CD14-positive monocyte (primary cell): ENCODE data around the gene GTF2B. TPM values are rescaled to one million over a fixed set of nuclear protein-coding genes. Genes with fewer than 3 reads are reported as not detected.
A peak's percentile ranks its signal among the peaks of the same experiment; 100 is the strongest.

Source experiments
- DNase-seq, 3 donors: peaks; one replicate each; pipeline ENCODE4 v3.0.0-alpha.2; 2011 to 2022
- H2AFZ ChIP-seq: 2 replicates; pipeline ENCODE4 v1.6.0; 2012; ENCODE audit warnings: mild to moderate bottlenecking, low read depth, low read length, inconsistent platforms; ENCODE audit not compliant: insufficient read depth, poor library complexity, severe bottlenecking
- H3K27ac ChIP-seq, 2 donors: 1 replicate in 1 of 2; 2 replicates in 1 of 2; pipeline ENCODE4 v1.5.1; 2012 to 2013; ENCODE audit warnings: low read length in 2 of 2, control low read depth in 1 of 2, inconsistent platforms in 1 of 2, low read depth in 1 of 2, mild to moderate bottlenecking in 1 of 2
- H3K27me3 ChIP-seq, 2 donors: one replicate each; pipeline versions ENCODE4 v1.6.0 to v1.6.1; 2011 to 2013; ENCODE audit warnings: low read length in 2 of 2; ENCODE audit not compliant: control insufficient read depth in 2 of 2, insufficient read depth in 2 of 2
- H3K36me3 ChIP-seq, 2 donors: replicated peaks in 1 of 2; 1 replicate in 1 of 2; 2 replicates in 1 of 2; pipeline versions ENCODE4 v1.5.1 to v1.6.1; 2012 to 2013; ENCODE audit warnings: low read length in 2 of 2, control low read depth in 1 of 2, inconsistent platforms in 1 of 2, mild to moderate bottlenecking in 1 of 2; ENCODE audit not compliant: insufficient read depth in 2 of 2, control insufficient read depth in 1 of 2
- H3K4me1 ChIP-seq, 2 donors: 1 replicate in 1 of 2; 2 replicates in 1 of 2; pipeline versions ENCODE4 v1.5.1 to v1.6.1; 2012 to 2013; ENCODE audit warnings: low read length in 2 of 2, control low read depth in 1 of 2, inconsistent platforms in 1 of 2, mild to moderate bottlenecking in 1 of 2, moderate library complexity in 1 of 2; ENCODE audit not compliant: insufficient read depth in 2 of 2, control insufficient read depth in 1 of 2
- H3K4me2 ChIP-seq: replicated peaks from 2 replicates; pipeline ENCODE3; 2012; ENCODE audit warnings: low read length, moderate library complexity, mild to moderate bottlenecking; ENCODE audit not compliant: poor library complexity, severe bottlenecking; ENCODE audit errors: extremely low read depth
- H3K4me3 ChIP-seq, 3 experiments: fragments of 200-600 bp in 1 of 3; sonication (generic) in 1 of 3; replicated peaks in 1 of 3; 1 replicate in 2 of 3; 2 replicates in 1 of 3; pipeline ENCODE4 v1.5.1; 2011 to 2013; ENCODE audit warnings: low read length in 3 of 3, mild to moderate bottlenecking in 3 of 3, control low read depth in 2 of 3, low read depth in 2 of 3, inconsistent platforms in 1 of 3, moderate library complexity in 1 of 3
- H3K79me2 ChIP-seq: 2 replicates; pipeline ENCODE4 v1.6.0; 2012; ENCODE audit warnings: mild to moderate bottlenecking, control low read depth, inconsistent platforms, low read length, moderate library complexity; ENCODE audit not compliant: insufficient read depth
- H3K9ac ChIP-seq: 2 replicates; pipeline ENCODE4 v1.6.0; 2017; ENCODE audit warnings: low read length, mild to moderate bottlenecking; ENCODE audit not compliant: insufficient read depth, poor library complexity, severe bottlenecking
- H3K9me3 ChIP-seq, 2 donors: replicated peaks in 1 of 2; 1 replicate in 1 of 2; 2 replicates in 1 of 2; pipeline versions ENCODE4 v1.5.1 to v1.6.1; 2012 to 2013; ENCODE audit warnings: low read length in 2 of 2, control low read depth in 1 of 2; ENCODE audit not compliant: control insufficient read depth in 1 of 2, insufficient read depth in 1 of 2
- H4K20me1 ChIP-seq: 2 replicates; pipeline ENCODE4 v1.6.0; 2012; ENCODE audit warnings: mild to moderate bottlenecking, low read length, control low read depth, moderate library complexity; ENCODE audit not compliant: insufficient read depth
- H3K27ac Mint-ChIP-seq, 7 donors: one replicate each; pipeline ENCODE4 v1.8.0; 2020; ENCODE audit warnings: mild to moderate bottlenecking in 7 of 7, mixed read lengths in 7 of 7, moderate library complexity in 6 of 7, inconsistent platforms in 2 of 7
- H3K27me3 Mint-ChIP-seq, 3 donors: one replicate each; pipeline ENCODE4 v1.8.0; 2021 to 2022; ENCODE audit warnings: low read depth in 3 of 3, mild to moderate bottlenecking in 3 of 3, mixed read lengths in 3 of 3, moderate library complexity in 3 of 3, inconsistent platforms in 1 of 3
- H3K36me3 Mint-ChIP-seq, 2 donors: one replicate each; pipeline ENCODE4 v1.8.0; 2020; ENCODE audit warnings: mixed read lengths in 2 of 2, inconsistent platforms in 1 of 2, mild to moderate bottlenecking in 1 of 2
- H3K4me1 Mint-ChIP-seq: one replicate; pipeline ENCODE4 v1.8.0; 2020; ENCODE audit warnings: mild to moderate bottlenecking, mixed read lengths
- H3K4me3 Mint-ChIP-seq, 2 donors: one replicate each; pipeline ENCODE4 v1.8.0; 2020; ENCODE audit warnings: mild to moderate bottlenecking in 2 of 2, mixed read lengths in 2 of 2, moderate library complexity in 1 of 2
- H3K9me3 Mint-ChIP-seq, 7 donors: one replicate each; pipeline ENCODE4 v1.8.0; 2020 to 2022; ENCODE audit warnings: mixed read lengths in 7 of 7, mild to moderate bottlenecking in 6 of 7, moderate library complexity in 6 of 7, inconsistent platforms in 2 of 7
- CTCF ChIP-seq: fragments of 200-600 bp; IDR thresholded peaks from one replicate; pipeline ENCODE4 v1.8.0; 2022; ENCODE audit warnings: antibody characterized with exemption, mild to moderate bottlenecking
- WGBS: methylation state at CpG from one replicate; pipeline ENCODE4 v1.1.5; 2013; ENCODE audit warnings: missing lambda C conversion rate; ENCODE audit not compliant: insufficient coverage; 5-methylcytosine and 5-hydroxymethylcytosine counted together
- intact Hi-C, 2 donors: fragments of 100-400 bp; cut with micrococcal nuclease; formaldehyde crosslinking; loops; one replicate each; pipeline versions ENCODE4 v1.15.0 to v1.15.1; 2023
- polyA plus RNA-seq, 3 donors: library from polyadenylated mRNA; depleted of rRNA in 1 of 3; unstranded in 2 of 3; stranded (reverse) in 1 of 3; fragments of 300-500 nt in 2 of 3; fragments of >200 nt in 1 of 3; fragmentation: Illumina TruSeq in 2 of 3; gene quantifications; 1 replicate in 2 of 3; 2 replicates in 1 of 3; pipeline ENCODE4 v1.2.3, GENCODE V29; 2012 to 2021

The GTF2B gene
- polyA plus RNA-seq, 3 donors, result 26.9 to 46.1 (median 39.2) TPM

- Histone ChIP-seq H3K27ac (peak overlapping the region in 1 of 2 donors; percentile 38), H3K9ac (no peak overlapping the region), H3K36me3 (peaks cover 38 to 52% of the 10 kb centered on the region in 2 donors), H3K79me2 (peaks cover 71% of the 10 kb centered on the region), H2AFZ (no peak overlapping the region), H3K4me1 (peaks cover 24 to 32% of the 10 kb centered on the region in 2 donors), H3K9me3 (no peaks in the 10 kb centered on the region), H3K4me3 (no peak overlapping the region), H3K4me2 (no peak overlapping the region), H3K27me3 (no peaks in the 10 kb centered on the region), H4K20me1 (peaks cover 59% of the 10 kb centered on the region)
- Mint-ChIP-seq H3K36me3 (peaks cover 29 to 39% of the 10 kb centered on the region in 2 donors), H3K9me3 (peaks cover 0 to 5% (median 0%) of the 10 kb centered on the region in 7 donors), H3K27ac (peak overlapping the region in 2 of 7 donors; percentile 16 to 45), H3K4me3 (no peak overlapping the region), H3K27me3 (peaks cover 0 to 4% (median 0%) of the 10 kb centered on the region in 3 donors), H3K4me1 (peaks cover 28% of the 10 kb centered on the region)
- WGBS, result no CpG with 5 or more reads among the region's 1 CpG
- intact Hi-C loops, result no loop called here
- TF ChIP-seq CTCF, result no peak
- no peak for DNase-seq
These were observed 2.6 kb downstream of the GTF2B start for GRCh38 chr1:88888750-88889149.

GRCh38 chr1:88885933-88886332, 5.4 kb downstream of the GTF2B start:
- Mint-ChIP-seq H3K9me3 (no peaks in the 10 kb centered on the region), H3K4me1 (peaks cover 23% of the 10 kb centered on the region), H3K36me3 (peaks cover 50 to 61% of the 10 kb centered on the region in 2 donors), H3K27ac (no peak overlapping the region), H3K27me3 (no peaks in the 10 kb centered on the region), H3K4me3 (no peak overlapping the region)
- WGBS, result 100% methylated on average over 1 of the region's 3 CpGs
- H4K20me1 ChIP-seq, result peaks cover 87% of the 10 kb centered on the region
- no peaks in the 10 kb centered on the region for H3K27me3 ChIP-seq
- no peaks in the 10 kb centered on the region for H3K9me3 ChIP-seq
- no peak for DNase-seq
- intact Hi-C loops, result no loop called here
- no peak overlapping the region for H3K27ac ChIP-seq
- TF ChIP-seq CTCF, result no peak
- H2AFZ ChIP-seq, result no peak overlapping the region
- no peak overlapping the region for H3K4me3 ChIP-seq
- H3K4me1 ChIP-seq, result peaks cover 16 to 23% of the 10 kb centered on the region in 2 donors
- peaks cover 64 to 80% of the 10 kb centered on the region in 2 donors for H3K36me3 ChIP-seq
- H3K4me2 ChIP-seq, result no peak overlapping the region
- H3K9ac ChIP-seq, result no peak overlapping the region
- H3K79me2 ChIP-seq, result peaks cover 95% of the 10 kb centered on the region
